OCI-LY1 (cell line): ENCODE data around the gene PLA2G6.

ENCODE experiments used
- CTCF ChIP-seq: fragments of 200-600 bp; sonication (generic), shearing (Covaris generic); IDR thresholded peaks from 2 replicates; pipeline ENCODE4 v1.5.1; 2017; ENCODE audit warnings: mild to moderate bottlenecking, antibody characterized with exemption, low read length, moderate library complexity, mixed read lengths
- EZH2 ChIP-seq: fragments of 200-600 bp; sonication (generic), shearing (Covaris generic); IDR thresholded peaks from 2 replicates; pipeline ENCODE4 v1.8.0; 2017; ENCODE audit warnings: borderline replicate concordance, mixed run types, mild to moderate bottlenecking, antibody characterized with exemption, low read length, moderate library complexity, mixed read lengths

- no peak for TF ChIP-seq CTCF
- no peak for TF ChIP-seq EZH2
These were observed 46.4 kb downstream of the PLA2G6 start for GRCh38 chr22:38135133-38135706.
